SK-N-MC (cell line): ENCODE results near the gene RSPO1.
"Not testable (repeated sequence)": the region's sequence is repeated elsewhere in the genome, so short reads cannot be mapped to it uniquely, and the experiment has no call there.

Source experiments
- EZH2 ChIP-seq: fragments of 200-600 bp; sonication (generic); IDR thresholded peaks from one replicate; pipeline ENCODE4 v1.6.1; 2017; ENCODE audit warnings: antibody characterized with exemption
- FOXP2 ChIP-seq: optimal IDR thresholded peaks from 2 replicates; pipeline ENCODE3; 2011; ENCODE audit warnings: mild to moderate bottlenecking, moderate library complexity; ENCODE audit not compliant: insufficient read depth; ENCODE audit errors: extremely low read length, control extremely low read depth
- POLR2AphosphoS5 ChIP-seq: IDR thresholded peaks from 2 replicates; pipeline ENCODE4 v1.6.1; 2012; ENCODE audit warnings: mild to moderate bottlenecking, low read depth, low read length, borderline replicate concordance

DNA sequence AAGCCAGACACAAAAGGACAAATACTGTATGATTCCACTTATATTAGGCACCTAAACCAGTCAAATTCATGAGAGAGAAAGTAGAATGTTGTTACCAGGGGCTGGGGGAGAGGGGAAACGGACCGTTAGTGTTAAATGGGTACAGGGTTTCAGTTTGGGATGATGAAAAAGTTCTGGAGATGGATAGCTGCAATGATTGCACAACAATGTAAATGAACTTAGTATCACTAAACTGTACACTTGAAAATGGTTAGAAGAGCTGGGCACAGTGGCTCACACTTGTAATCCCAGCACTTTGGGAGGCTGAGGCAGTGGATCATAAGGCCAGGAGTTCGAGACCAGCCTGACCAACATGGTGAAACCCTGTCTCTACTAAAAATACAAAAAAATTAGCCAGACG lies 50.1 kb downstream of the RSPO1 start:
- TF ChIP-seq POLR2AphosphoS5, EZH2, FOXP2: not testable (repeated sequence)
